NCI-H82 (cell line): Measurements from ENCODE around the gene RNF17.

Experiments
- DNase-seq: peaks from one replicate; lab custom pipeline; 2025; lab: John Stamatoyannopoulos, UW

Gene RNF17

DNA sequence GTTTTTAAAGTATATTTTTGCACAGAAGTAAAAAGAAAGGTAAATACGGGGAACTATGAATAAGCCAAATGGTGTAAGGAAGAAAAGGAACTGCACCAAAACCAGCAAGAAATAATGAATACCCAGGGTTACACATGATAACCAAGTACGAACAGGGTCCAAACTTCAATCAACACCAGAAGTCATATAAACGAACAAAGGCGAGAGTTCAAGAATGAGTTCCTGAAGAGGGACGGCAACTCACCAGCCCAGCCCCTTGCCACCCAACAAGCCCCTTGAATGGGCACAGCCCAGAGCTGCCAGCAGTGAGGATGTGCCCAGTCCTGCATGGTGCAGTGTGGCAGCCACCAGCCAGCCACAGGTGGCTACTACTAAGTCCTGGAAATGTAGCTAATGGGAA is 132.1 kb downstream of the RNF17 start:
- no peak for DNase-seq

DNA sequence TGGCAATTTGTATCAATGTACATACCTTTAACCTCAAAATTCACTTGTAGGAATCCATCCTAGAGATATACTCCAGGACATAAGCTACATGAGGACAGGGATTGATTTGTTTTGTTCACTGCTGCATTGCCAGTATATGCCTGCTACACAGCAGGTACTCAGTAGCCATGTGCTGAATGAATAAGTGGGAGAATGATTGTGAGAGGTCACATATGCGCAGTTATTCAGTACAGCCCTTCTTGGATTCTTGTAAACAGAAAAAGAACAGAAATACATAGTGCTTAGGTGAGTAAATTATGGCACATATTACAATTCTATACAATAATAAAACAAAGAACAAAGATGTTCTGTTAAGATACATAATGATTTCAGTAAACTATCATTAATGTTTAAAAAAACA is 133.3 kb downstream of the RNF17 start:
- no peak for DNase-seq

GRCh38 chr13:24899601-24900000 is 135.6 kb downstream of the RNF17 start:
- no peak for DNase-seq

DNA sequence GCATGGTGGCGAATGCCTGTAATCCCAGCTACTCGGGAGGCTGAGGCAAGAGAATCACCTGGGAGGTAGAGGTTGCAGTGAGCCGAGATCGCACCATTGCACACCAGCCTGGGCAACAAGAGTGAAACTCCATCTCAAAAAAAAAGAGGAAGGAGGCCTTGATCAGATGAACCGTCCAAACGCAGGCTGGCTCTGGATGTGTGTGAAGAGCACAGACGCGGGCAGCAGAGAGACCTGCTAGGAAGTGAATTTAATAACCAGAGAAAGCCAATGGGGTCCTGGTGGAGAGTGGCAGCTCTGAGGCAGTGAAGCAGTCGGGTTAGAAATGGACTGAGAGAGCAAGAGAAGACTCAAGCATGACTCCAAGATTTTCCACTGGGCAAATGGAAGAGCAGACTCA is 136.5 kb downstream of the RNF17 start:
- no peak for DNase-seq

GRCh38 chr13:24905242-24905641 is 141.3 kb downstream of the RNF17 start:
- no peak for DNase-seq

GRCh38 chr13:24906268-24906667 is 142.3 kb downstream of the RNF17 start:
- DNase-seq: no peak

DNA sequence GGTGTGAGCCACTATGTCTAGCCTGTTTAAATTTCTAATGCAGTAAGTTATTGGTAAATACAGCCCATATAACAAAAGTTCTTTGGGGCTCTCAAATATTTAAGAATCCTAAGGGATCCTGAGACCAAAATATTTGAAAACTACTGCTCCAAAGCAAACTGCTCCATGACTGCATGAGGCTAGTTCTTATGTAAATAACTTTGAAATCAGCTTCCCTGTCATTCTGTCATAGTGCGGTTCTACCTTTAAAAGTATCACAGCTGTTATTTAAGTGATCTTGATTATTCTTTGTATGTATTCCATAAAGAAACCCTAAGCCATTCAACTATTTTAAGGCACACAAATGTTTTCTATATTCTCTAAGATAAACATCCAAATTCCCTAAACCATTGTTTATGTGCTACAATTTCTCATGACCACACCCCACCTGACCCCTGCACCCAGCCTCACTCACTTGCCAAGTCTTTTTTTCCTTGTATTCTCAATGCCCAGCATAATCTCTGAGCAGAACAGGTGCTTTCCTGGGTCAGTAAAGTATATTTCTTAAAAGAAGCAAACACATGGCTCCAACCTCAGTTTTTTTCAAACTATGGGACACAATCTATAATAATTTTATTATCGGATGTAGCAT is 146.6 kb downstream of the RNF17 start:
- DNase-seq: no peak

DNA sequence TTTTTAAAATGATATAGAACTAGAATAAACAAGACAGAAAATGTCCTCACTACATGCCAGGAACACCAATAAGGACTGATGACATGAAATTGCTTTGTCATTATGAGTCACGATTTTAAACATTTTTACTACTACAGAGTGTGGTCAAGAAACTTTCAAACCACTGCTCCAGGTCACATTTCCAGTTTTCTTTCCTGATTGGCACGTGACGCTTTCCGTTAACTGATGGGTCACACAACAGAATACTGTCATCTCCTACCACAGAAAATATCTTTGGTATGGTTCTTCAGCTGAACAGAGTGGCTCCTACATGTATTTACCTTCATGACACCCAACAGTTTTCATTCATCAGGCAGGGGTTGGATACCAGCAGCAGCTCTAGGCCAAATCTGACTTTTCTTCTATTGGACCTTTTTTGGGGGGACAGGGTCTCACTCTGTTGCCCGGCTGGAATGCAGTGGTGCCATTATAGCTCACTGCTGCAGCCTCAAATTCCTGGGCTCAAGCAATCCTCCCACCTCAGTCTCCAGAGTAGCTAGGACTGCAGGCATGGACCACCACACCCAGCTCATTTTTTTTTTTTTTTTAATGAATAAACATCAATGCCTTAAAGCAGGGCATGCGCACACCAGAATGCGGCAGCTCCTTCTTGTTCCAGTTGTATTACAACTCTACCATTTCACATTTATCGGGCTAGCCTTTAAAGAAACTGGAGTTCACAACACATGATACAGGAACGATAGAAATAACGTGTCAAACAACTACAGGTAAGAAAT is 147.4 kb downstream of the RNF17 start:
- no peak for DNase-seq

- DNase-seq: no peak
Measured at GRCh38 chr13:24916464-24916863, 152.5 kb downstream of the RNF17 start.

DNA sequence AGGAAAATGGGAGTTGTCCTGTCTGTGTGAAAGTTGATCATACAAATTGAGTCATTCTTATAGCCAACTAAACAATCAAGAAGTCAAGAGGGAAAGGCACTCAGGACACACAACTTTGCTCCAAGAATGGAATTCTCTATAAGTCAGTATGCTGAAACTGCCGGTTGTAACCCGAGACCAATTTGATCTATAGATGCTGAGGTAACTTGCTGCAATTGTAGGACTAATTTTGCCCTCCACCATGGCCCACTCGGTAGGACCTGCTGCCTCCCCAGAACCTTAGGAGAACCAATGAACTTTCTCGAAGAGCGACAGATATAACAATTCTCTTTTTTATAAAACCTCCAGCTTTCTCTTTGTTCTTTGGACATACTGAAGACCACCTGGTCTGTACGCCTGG is 157.0 kb downstream of the RNF17 start:
- no peak for DNase-seq

- no peak for DNase-seq
Measured at GRCh38 chr13:24921881-24922280, 157.9 kb downstream of the RNF17 start.

DNA sequence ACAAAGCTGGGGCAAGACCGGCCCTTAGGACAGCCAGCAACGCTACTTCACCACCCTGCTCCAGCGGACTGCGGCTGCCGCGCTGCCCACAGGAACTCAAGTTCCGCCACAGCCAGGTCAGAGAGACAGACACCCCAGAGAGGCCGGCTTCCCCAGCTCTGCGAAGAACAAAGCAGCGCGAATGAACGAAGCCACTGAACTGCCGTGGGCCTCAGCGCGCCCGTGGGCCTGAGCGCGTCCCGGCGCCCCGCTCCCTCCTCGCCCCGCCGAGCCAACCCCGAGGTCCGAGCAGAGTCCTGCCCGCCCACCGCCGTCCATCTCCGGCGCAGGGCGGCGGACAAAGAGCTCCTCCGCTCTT is 158.4 kb downstream of the RNF17 start:
- peak; percentile 65 for DNase-seq

DNA sequence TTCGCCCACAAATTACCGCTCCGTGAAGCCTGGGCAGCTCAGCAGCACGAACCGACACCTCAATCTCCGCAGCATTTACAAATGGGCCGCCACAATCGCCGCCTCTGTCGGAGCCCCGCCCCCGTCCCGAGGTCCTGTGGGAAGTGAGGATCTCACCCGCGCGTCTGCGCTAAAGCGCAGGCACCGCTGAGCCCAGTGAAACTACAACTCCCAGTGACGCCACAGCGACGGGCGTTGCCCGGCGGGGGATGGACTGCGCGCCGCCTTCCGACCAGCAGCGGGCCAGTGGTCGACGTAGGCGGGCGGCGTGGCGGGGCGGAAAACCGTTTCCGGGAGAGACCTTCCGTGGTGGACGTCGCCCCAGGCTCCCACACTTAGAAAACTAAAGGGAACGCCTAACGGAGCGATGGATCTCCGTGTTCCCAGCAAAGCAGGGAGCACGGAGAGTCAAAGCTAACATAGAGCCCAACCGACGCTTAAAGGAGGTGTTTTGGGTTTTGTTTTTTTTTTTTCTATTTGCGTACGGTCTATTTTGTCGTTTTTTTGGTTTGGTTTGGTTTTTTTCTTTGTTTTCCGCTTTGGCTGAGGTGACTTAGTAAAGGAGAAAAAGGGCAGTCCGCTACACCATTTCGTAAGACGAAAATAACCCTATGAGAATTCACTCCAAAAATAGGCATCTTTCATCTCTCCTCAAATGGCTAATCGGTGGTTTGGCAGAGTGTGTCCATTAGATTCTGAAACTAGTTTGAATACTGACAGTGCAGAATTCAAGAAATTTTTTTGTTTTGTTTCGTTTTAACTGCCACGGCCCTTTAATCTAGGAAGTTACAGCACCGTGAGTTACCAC is 159.0 kb downstream of the RNF17 start:
- peak; percentile 99 for DNase-seq

GRCh38 chr13:24925318-24926231 is 161.6 kb downstream of the RNF17 start:
- DNase-seq: no peak

GRCh38 chr13:24927810-24928404 is 163.9 kb downstream of the RNF17 start:
- no peak for DNase-seq

GRCh38 chr13:24929196-24929595 is 165.2 kb downstream of the RNF17 start:
- DNase-seq: no peak
